DND-41 (cell line): ENCODE results near the gene SEMA6B.

ENCODE experiments used
- CTCF ChIP-seq: IDR thresholded peaks from 2 replicates; pipeline ENCODE4 v1.5.1; 2012; ENCODE audit warnings: borderline replicate concordance, low read length, moderate library complexity, mild to moderate bottlenecking; ENCODE audit not compliant: poor library complexity, severe bottlenecking; ENCODE audit errors: extremely low read depth
- EZH2 ChIP-seq: IDR thresholded peaks from 3 replicates; pipeline ENCODE4 v1.6.1; 2012; ENCODE audit warnings: borderline replicate concordance, low read depth, mild to moderate bottlenecking, moderate library complexity, low read length, inconsistent platforms; ENCODE audit not compliant: severe bottlenecking

GRCh38 chr19:4519172-4519496, 40.4 kb downstream of the SEMA6B start:
- no peak for TF ChIP-seq CTCF
- no peak for TF ChIP-seq EZH2
